ENCODE measurements around the gene TRAPPC2L. TPM values are rescaled to one million over a fixed set of nuclear protein-coding genes. Genes with fewer than 3 reads are reported as not detected.

Gene TRAPPC2L
- total and polyA plus RNA-seq, 10 of the 15 experiments (the other 5 are each of a cell fraction or from before 2014, with no cell fraction given): 56.3 to 363 (median 118) TPM

- H3K36me3 ChIP-seq (ENCODE audit: control insufficient read depth in 2 of 2, insufficient read depth in 2 of 2, low read length in 1 of 2): peaks cover 6 to 42% of the 10 kb centered on the region in 2 experiments; a peak in 3 of 4 replicates
- peaks cover 17% of the 10 kb centered on the region for H3K4me1 ChIP-seq (ENCODE audit: control insufficient read depth, insufficient read depth, low read length)
Observed at GRCh38 chr16:88807142-88807625, 49.7 kb upstream of the TRAPPC2L start.

More at GRCh38 chr16:88807142-88807625, 49.7 kb upstream of the TRAPPC2L start:
- CTCF ChIA-PET: no interaction called here
- POLR2A ChIA-PET: no interaction called here
- Histone ChIP-seq H3K27me3 (replicated peaks in 1 of 2; ENCODE audit: control insufficient read depth in 2 of 2, insufficient read depth in 2 of 2, low read length in 1 of 2) (no peaks in the 10 kb centered on the region), H3K9ac (ENCODE audit: control insufficient read depth, insufficient read depth, low read length) (no peak overlapping the region), H3K27ac (ENCODE audit: control insufficient read depth, insufficient read depth) (no peak overlapping the region), H3K4me2 (ENCODE audit: control insufficient read depth, insufficient read depth) (no peak overlapping the region), H4K20me1 (ENCODE audit: control insufficient read depth, insufficient read depth) (no peaks in the 10 kb centered on the region), H3K79me2 (ENCODE audit: control insufficient read depth, insufficient read depth, low read length) (peaks cover 54% of the 10 kb centered on the region), H3K9me3 (replicated peaks; ENCODE audit: control insufficient read depth, insufficient read depth, low read length) (no peaks in the 10 kb centered on the region), H3K4me3 (no peak overlapping the region), H2AFZ (ENCODE audit: control insufficient read depth, low read depth, low read length) (no peak overlapping the region)
- TF ChIP-seq SIX5 (IDR thresholded peaks at IDR 0.05; ENCODE audit: low read depth, low read length, severe bottlenecking) (no peak), CUX1 (IDR thresholded peaks at IDR 0.05; ENCODE audit: insufficient replicate concordance, low read depth, low read length) (no peak), POLR2A (IDR thresholded peaks at IDR 0.05; ENCODE audit: low read depth, low read length) (peak; percentile 57; the same call in 1 of the 2 replicates), CTCF (IDR thresholded peaks at IDR 0.05 in 2 of 3, conservative IDR thresholded peaks at IDR 0.05 in 1 of 3; ENCODE audit: control insufficient read depth in 2 of 3, extremely low read depth in 1 of 3, insufficient read depth in 1 of 3, low read depth in 3 of 3, low read length in 3 of 3) (no peak), BHLHE40 (IDR thresholded peaks at IDR 0.05; ENCODE audit: borderline replicate concordance in 1 of 2, low read depth in 2 of 2, low read length in 1 of 2) (no peak), MAX (IDR thresholded peaks at IDR 0.05; ENCODE audit: low read depth, low read length) (no peak), NR2C1 (IDR thresholded peaks at IDR 0.05) (no peak), HCFC1 (IDR thresholded peaks at IDR 0.05; ENCODE audit: low read length) (no peak), ATF3 (IDR thresholded peaks at IDR 0.05; ENCODE audit: borderline replicate concordance, extremely low read depth, low read depth, low read length) (no peak)
- DNase-seq (ENCODE audit: low read depth, low spot score) (no peak), ATAC-seq (no peak), FAIRE-seq (no peak)
- WGBS (ENCODE audit: insufficient coverage, insufficient replicate concordance, low lambda C conversion rate, missing lambda C conversion rate): 98% methylated on average over 24 of the region's 24 CpGs
- SMC1A ChIA-PET (ENCODE audit: uncharacterized antibody, unreplicated experiment): no interaction called here
- RAD21 ChIA-PET (ENCODE audit: unreplicated experiment): no interaction called here
- BruUV-seq (replicated peaks): no TSS peak
- intact Hi-C loops (cut with micrococcal nuclease; ENCODE audit: unreplicated experiment): no loop called here
- in situ Hi-C loops (cut with MboI): no loop called here

Measured in GM12878 (cell line).